HEK293 (cell line): ENCODE measurements around the gene SCAMP3.
A peak's percentile ranks its signal among the peaks of the same experiment; 100 is the strongest.
"Not testable (repeated sequence)": the region's sequence is repeated elsewhere in the genome, so short reads cannot be mapped to it uniquely, and the experiment has no call there.

Experiments
- CTCF ChIA-PET: fragments of 350-600 bp; formaldehyde crosslinking; extraction: SDS; loops from one replicate; lab custom pipeline; 2021; ENCODE audit warnings: antibody characterized with exemption; lab: Yijun Ruan, JAX
- POLR2A ChIA-PET: fragments of 300-600 bp; formaldehyde crosslinking; extraction: SDS; loops from one replicate; lab custom pipeline; 2020; ENCODE audit warnings: antibody characterized with exemption, inconsistent platforms; lab: Yijun Ruan, JAX
- H3K27ac ChIP-seq: fragments of 200-500 bp; sonication (Bioruptor generic); 2 replicates; pipeline ENCODE4 v1.5.1; 2014; ENCODE audit warnings: low read depth, low read length, control low read depth, inconsistent platforms; ENCODE audit errors: extremely low read depth
- H3K36me3 ChIP-seq, 2 experiments: fragments of 200-500 bp in 1 of 2; sonication (Bioruptor generic) in 1 of 2; 1 replicate in 1 of 2; 2 replicates in 1 of 2; pipeline ENCODE4 v1.5.1; 2014 to 2017; ENCODE audit warnings: inconsistent platforms in 2 of 2, low read length in 2 of 2; ENCODE audit not compliant: control insufficient read depth in 2 of 2, insufficient read depth in 1 of 2
- H3K4me1 ChIP-seq: fragments of 200-500 bp; sonication (Bioruptor generic); 2 replicates; pipeline ENCODE4 v1.5.1; 2014; ENCODE audit warnings: mild to moderate bottlenecking, low read length, inconsistent platforms; ENCODE audit not compliant: control insufficient read depth, insufficient read depth
- H3K4me3 ChIP-seq: 2 replicates; pipeline ENCODE4 v1.5.1; 2011; ENCODE audit warnings: low read depth, mild to moderate bottlenecking, control low read depth, low read length, moderate library complexity
- H3K9me3 ChIP-seq: fragments of 200-500 bp; sonication (Bioruptor generic); 2 replicates; pipeline ENCODE4 v1.5.1; 2014; ENCODE audit warnings: low read depth, low read length, inconsistent platforms; ENCODE audit not compliant: control insufficient read depth, insufficient read depth
- EGR2 ChIP-seq: fragments of 450-650 bp; formaldehyde crosslinking; IDR thresholded peaks from 2 replicates; pipeline ENCODE4 v1.5.1; 2016; ENCODE audit warnings: low read depth, missing biosample characterization, missing genetic modification characterization
- ZBTB17 ChIP-seq: fragments of 450-650 bp; formaldehyde crosslinking; IDR thresholded peaks from 2 replicates; pipeline ENCODE4 v1.5.1; 2016; ENCODE audit warnings: missing biosample characterization, missing genetic modification characterization
- ZBTB20 ChIP-seq: fragments of 450-650 bp; formaldehyde crosslinking; IDR thresholded peaks from 2 replicates; pipeline ENCODE4 v1.5.1; 2016; ENCODE audit warnings: missing biosample characterization, missing genetic modification characterization
- ZFP3 ChIP-seq: fragments of 450-650 bp; formaldehyde crosslinking; IDR thresholded peaks from 2 replicates; pipeline ENCODE4 v1.5.1; 2016; ENCODE audit warnings: low read depth, missing biosample characterization, missing genetic modification characterization
- ZNF112 ChIP-seq: fragments of 450-650 bp; formaldehyde crosslinking; IDR thresholded peaks from 2 replicates; pipeline ENCODE4 v1.5.0; 2017; ENCODE audit warnings: missing biosample characterization, missing genetic modification characterization
- ZNF138 ChIP-seq: fragments of 450-650 bp; formaldehyde crosslinking; IDR thresholded peaks from 2 replicates; pipeline ENCODE4 v1.5.1; 2016; ENCODE audit warnings: missing biosample characterization, missing genetic modification characterization, borderline replicate concordance
- ZNF19 ChIP-seq: fragments of 450-650 bp; formaldehyde crosslinking; IDR thresholded peaks from 2 replicates; pipeline ENCODE4; 2016; ENCODE audit warnings: missing biosample characterization, missing genetic modification characterization, low read depth
- ZNF23 ChIP-seq: fragments of 450-650 bp; formaldehyde crosslinking; IDR thresholded peaks from 2 replicates; pipeline ENCODE4 v1.5.1; 2016; ENCODE audit warnings: missing biosample characterization, missing genetic modification characterization, borderline replicate concordance
- ZNF354C ChIP-seq: fragments of 450-650 bp; formaldehyde crosslinking; IDR thresholded peaks from 2 replicates; pipeline ENCODE4 v1.5.1; 2016; ENCODE audit warnings: missing biosample characterization, missing genetic modification characterization, low read depth, borderline replicate concordance
- ZNF416 ChIP-seq: fragments of 450-650 bp; formaldehyde crosslinking; IDR thresholded peaks from 2 replicates; pipeline ENCODE4 v1.5.1; 2016; ENCODE audit warnings: missing biosample characterization, missing genetic modification characterization
- ZNF521 ChIP-seq: fragments of 450-650 bp; formaldehyde crosslinking; IDR thresholded peaks from 2 replicates; pipeline ENCODE4 v1.5.1; 2017; ENCODE audit warnings: missing biosample characterization, mild to moderate bottlenecking, missing genetic modification characterization
- ZNF544 ChIP-seq: fragments of 450-650 bp; formaldehyde crosslinking; IDR thresholded peaks from 2 replicates; pipeline ENCODE4 v1.5.0; 2017; ENCODE audit warnings: missing biosample characterization, missing genetic modification characterization
- ZNF548 ChIP-seq: fragments of 450-650 bp; formaldehyde crosslinking; IDR thresholded peaks from 2 replicates; pipeline ENCODE4 v1.5.1; 2016; ENCODE audit warnings: missing biosample characterization, missing genetic modification characterization
- ZNF658 ChIP-seq: fragments of 450-650 bp; formaldehyde crosslinking; IDR thresholded peaks from 2 replicates; pipeline ENCODE4; 2016; ENCODE audit warnings: missing biosample characterization, missing genetic modification characterization
- ZNF660 ChIP-seq: fragments of 450-650 bp; IDR thresholded peaks from 2 replicates; pipeline ENCODE4 v1.5.1; 2018; ENCODE audit warnings: missing biosample characterization, mild to moderate bottlenecking, missing genetic modification characterization
- TF ChIP-seq, protein P1 (sequence below): fragments of 450-650 bp; formaldehyde crosslinking; IDR thresholded peaks from 2 replicates; pipeline ENCODE4 v1.5.1; 2016; ENCODE audit warnings: missing biosample characterization, missing genetic modification characterization, borderline replicate concordance
- TF ChIP-seq, protein P2 (sequence below): fragments of 450-650 bp; formaldehyde crosslinking; IDR thresholded peaks from 2 replicates; pipeline ENCODE4 v1.5.1; 2016; ENCODE audit warnings: missing biosample characterization, missing genetic modification characterization
- TF ChIP-seq, protein P3 (sequence below): fragments of 450-650 bp; formaldehyde crosslinking; IDR thresholded peaks from 2 replicates; pipeline ENCODE4 v1.5.1; 2016; ENCODE audit warnings: missing biosample characterization, missing genetic modification characterization
- TF ChIP-seq, protein P4 (sequence below): fragments of 450-650 bp; formaldehyde crosslinking; IDR thresholded peaks from 2 replicates; pipeline ENCODE4 v1.5.1; 2017; ENCODE audit warnings: missing biosample characterization, missing genetic modification characterization
- TF ChIP-seq, protein P5 (sequence below): fragments of 450-650 bp; formaldehyde crosslinking; IDR thresholded peaks from 2 replicates; pipeline ENCODE4 v1.5.1; 2016; ENCODE audit warnings: missing biosample characterization, missing genetic modification characterization

The SCAMP3 gene

DNA sequence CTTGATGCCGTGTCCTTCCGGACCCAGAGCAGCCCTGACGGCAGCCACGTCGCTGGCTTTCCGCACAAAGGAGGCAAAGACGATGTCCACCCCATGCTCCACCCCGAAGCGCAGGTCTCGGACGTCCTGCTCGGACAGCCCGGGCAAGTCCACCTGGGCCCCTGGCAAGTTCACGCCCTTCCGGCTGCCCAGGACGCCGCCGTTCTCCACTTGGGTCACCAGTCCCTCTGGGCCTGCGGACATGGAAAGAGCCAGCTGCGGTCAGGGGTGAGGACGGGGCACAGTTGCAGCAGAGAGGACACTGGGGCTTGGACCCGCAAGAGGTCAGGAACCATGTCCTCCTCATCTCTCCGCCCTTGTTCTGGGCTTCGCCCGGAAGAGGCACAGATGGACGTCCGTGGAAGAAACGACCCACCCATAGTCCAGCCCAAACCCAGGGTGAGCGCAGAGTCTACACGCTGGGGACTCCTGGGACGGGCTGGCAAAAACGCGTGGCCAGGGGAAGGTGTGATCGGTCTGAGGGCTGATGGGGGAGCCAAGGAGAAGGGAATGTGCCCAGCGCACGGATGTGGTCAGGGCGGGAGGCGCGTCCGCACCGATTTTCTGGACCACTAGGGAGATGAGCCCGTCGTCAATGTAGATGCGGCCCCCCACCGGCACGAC lies 32.5 kb upstream of the SCAMP3 start (continued):
- TF ChIP-seq, protein P1, sequence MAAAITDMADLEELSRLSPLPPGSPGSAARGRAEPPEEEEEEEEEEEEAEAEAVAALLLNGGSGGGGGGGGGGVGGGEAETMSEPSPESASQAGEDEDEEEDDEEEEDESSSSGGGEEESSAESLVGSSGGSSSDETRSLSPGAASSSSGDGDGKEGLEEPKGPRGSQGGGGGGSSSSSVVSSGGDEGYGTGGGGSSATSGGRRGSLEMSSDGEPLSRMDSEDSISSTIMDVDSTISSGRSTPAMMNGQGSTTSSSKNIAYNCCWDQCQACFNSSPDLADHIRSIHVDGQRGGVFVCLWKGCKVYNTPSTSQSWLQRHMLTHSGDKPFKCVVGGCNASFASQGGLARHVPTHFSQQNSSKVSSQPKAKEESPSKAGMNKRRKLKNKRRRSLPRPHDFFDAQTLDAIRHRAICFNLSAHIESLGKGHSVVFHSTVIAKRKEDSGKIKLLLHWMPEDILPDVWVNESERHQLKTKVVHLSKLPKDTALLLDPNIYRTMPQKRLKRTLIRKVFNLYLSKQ: no peak
- TF ChIP-seq ZNF354C (no peak), ZNF19 (tag by site-specific recombination) (no peak), ZNF660 (tag by site-specific recombination) (no peak)

GRCh38 chr1:155293086-155293749 lies 31.1 kb upstream of the SCAMP3 start:
- Histone ChIP-seq H3K4me1 (no peaks in the 10 kb centered on the region), H3K27ac (no peak overlapping the region), H3K36me3 (peaks cover 0 to 5% of the 10 kb centered on the region in 2 experiments; a peak in 1 of 3 replicates), H3K9me3 (no peaks in the 10 kb centered on the region), H3K4me3 (no peak overlapping the region)
- POLR2A ChIA-PET: interaction anchor here (1.4 kb wide), 2 partner anchors 14 to 20 kb away, joined by 3 to 15 read pairs; partner anchors contain the start of gene CLK2
- no peak for TF ChIP-seq ZNF521 (tag by site-specific recombination)
- peak; percentile 62; the same call in 1 of the 2 replicates for TF ChIP-seq ZBTB17 (tag by site-specific recombination)
- CTCF ChIA-PET: interaction anchor here (0.7 to 1.8 kb wide), 4 partner anchors 13 to 43 kb away, joined by 3 to 6 read pairs (median 4); partner anchors contain the start of gene FDPS

GRCh38 chr1:155291006-155291405 lies 28.8 kb upstream of the SCAMP3 start:
- H3K4me3 ChIP-seq, H3K4me1 ChIP-seq, H3K36me3 ChIP-seq, POLR2A ChIA-PET, H3K9me3 ChIP-seq, H3K27ac ChIP-seq: not testable (repeated sequence)
- CTCF ChIA-PET: interaction anchor here (1.0 to 1.1 kb wide), 2 partner anchors 14 to 16 kb away, joined by 3 to 4 read pairs; no protein-coding TSS in a partner anchor

DNA sequence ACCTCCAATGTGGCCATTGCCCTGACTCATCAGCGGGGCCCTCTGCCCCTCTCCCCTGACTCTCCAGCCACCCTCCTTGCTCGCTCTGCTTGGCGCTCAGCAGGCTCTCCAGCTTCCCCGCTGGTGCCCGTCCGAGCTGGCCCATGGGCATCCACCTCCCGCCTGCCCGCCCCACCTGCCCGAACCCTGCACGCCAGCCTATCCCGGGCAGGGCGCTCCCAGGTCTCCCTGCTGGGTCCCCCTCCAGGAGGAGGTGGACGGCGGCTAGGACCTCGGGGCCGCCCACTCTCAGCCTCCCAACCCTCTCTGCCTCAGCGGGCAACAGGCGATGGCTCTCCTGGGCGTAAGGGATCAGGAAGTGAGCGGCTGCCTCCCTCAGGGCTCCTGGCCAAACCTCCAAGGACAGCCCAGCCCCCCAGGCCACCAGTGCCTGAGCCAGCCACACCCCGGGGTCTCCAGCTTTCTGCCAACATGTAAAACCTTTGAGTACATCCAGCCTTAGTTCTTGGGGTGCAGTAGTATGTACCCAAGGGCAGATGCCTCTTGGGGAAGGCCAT lies 25.9 kb upstream of the SCAMP3 start:
- H3K4me3 ChIP-seq: no peak overlapping the region
- ChIA-PET CTCF (no interaction called here), POLR2A (no interaction called here)
- peaks cover 0 to 14% of the 10 kb centered on the region in 2 experiments; a peak in 1 of 3 replicates for H3K36me3 ChIP-seq
- no peak overlapping the region for H3K27ac ChIP-seq
- H3K9me3 ChIP-seq: no peaks in the 10 kb centered on the region
- H3K4me1 ChIP-seq: no peaks in the 10 kb centered on the region
- TF ChIP-seq ZNF544 (tag by site-specific recombination) (no peak), ZNF416 (tag by site-specific recombination) (no peak), ZNF23 (tag by site-specific recombination) (no peak), ZNF138 (tag by site-specific recombination) (no peak), ZFP3 (no peak), ZNF548 (tag by site-specific recombination) (no peak), ZNF658 (tag by site-specific recombination) (no peak), EGR2 (tag by site-specific recombination) (no peak), ZBTB20 (tag by site-specific recombination) (no peak), ZNF112 (tag by site-specific recombination) (no peak)
- TF ChIP-seq, protein P2, sequence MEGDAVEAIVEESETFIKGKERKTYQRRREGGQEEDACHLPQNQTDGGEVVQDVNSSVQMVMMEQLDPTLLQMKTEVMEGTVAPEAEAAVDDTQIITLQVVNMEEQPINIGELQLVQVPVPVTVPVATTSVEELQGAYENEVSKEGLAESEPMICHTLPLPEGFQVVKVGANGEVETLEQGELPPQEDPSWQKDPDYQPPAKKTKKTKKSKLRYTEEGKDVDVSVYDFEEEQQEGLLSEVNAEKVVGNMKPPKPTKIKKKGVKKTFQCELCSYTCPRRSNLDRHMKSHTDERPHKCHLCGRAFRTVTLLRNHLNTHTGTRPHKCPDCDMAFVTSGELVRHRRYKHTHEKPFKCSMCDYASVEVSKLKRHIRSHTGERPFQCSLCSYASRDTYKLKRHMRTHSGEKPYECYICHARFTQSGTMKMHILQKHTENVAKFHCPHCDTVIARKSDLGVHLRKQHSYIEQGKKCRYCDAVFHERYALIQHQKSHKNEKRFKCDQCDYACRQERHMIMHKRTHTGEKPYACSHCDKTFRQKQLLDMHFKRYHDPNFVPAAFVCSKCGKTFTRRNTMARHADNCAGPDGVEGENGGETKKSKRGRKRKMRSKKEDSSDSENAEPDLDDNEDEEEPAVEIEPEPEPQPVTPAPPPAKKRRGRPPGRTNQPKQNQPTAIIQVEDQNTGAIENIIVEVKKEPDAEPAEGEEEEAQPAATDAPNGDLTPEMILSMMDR (tag by site-specific recombination): no peak
- TF ChIP-seq, protein P3, sequence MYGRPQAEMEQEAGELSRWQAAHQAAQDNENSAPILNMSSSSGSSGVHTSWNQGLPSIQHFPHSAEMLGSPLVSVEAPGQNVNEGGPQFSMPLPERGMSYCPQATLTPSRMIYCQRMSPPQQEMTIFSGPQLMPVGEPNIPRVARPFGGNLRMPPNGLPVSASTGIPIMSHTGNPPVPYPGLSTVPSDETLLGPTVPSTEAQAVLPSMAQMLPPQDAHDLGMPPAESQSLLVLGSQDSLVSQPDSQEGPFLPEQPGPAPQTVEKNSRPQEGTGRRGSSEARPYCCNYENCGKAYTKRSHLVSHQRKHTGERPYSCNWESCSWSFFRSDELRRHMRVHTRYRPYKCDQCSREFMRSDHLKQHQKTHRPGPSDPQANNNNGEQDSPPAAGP: no peak
- TF ChIP-seq, protein P4, sequence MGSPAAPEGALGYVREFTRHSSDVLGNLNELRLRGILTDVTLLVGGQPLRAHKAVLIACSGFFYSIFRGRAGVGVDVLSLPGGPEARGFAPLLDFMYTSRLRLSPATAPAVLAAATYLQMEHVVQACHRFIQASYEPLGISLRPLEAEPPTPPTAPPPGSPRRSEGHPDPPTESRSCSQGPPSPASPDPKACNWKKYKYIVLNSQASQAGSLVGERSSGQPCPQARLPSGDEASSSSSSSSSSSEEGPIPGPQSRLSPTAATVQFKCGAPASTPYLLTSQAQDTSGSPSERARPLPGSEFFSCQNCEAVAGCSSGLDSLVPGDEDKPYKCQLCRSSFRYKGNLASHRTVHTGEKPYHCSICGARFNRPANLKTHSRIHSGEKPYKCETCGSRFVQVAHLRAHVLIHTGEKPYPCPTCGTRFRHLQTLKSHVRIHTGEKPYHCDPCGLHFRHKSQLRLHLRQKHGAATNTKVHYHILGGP (tag by site-specific recombination): no peak
- TF ChIP-seq, protein P5, sequence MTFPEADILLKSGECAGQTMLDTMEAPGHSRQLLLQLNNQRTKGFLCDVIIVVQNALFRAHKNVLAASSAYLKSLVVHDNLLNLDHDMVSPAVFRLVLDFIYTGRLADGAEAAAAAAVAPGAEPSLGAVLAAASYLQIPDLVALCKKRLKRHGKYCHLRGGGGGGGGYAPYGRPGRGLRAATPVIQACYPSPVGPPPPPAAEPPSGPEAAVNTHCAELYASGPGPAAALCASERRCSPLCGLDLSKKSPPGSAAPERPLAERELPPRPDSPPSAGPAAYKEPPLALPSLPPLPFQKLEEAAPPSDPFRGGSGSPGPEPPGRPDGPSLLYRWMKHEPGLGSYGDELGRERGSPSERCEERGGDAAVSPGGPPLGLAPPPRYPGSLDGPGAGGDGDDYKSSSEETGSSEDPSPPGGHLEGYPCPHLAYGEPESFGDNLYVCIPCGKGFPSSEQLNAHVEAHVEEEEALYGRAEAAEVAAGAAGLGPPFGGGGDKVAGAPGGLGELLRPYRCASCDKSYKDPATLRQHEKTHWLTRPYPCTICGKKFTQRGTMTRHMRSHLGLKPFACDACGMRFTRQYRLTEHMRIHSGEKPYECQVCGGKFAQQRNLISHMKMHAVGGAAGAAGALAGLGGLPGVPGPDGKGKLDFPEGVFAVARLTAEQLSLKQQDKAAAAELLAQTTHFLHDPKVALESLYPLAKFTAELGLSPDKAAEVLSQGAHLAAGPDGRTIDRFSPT (tag by site-specific recombination): no peak
